NCI-H1417 (cell line): Measurements from ENCODE around the gene GCN1.

Source experiments
- DNase-seq, 3 experiments: peaks; one replicate each; lab custom pipeline; 2025; lab: John Stamatoyannopoulos, UW

The GCN1 gene

DNA sequence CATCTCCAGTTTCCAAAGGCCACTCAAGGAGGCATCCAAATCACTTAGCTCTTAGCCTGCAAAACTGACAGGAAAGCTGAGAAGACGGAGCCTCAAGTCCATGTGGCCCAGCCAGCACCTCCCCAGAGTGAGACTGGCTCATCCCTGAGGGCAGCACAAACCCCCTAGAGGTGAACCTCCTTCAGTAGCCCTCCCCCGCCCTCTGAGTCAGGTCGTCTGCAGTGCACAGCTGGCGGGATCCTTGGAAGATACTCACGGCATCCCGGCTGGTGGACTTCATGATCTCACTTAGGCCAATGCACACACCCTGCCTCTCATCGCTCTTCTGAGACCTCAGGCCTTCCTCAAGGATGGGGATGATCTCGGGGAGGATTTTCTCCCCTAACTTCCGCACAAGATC is 53.9 kb downstream of the GCN1 start:
- DNase-seq, result no peak

DNA sequence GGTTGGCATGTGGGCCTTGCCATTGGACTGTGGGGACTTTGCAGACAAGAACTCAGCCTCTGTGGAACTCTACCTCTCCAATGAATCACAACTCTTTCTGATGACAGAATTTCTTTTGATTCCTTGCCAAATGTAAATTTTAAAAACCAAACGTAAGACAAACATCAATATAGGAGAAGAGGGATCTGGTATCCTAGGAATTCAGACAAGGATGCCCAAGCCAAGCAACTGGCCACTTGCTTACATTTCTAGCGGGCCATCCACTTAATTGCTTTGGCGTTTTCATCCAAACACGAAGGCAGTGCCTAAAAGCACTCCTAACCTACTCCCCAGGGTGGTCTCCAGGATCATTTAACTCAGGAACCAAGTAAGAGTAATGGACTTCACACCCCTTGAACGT is 54.6 kb downstream of the GCN1 start:
- DNase-seq, result peak in 1 of 3 experiments; percentile 20

DNA sequence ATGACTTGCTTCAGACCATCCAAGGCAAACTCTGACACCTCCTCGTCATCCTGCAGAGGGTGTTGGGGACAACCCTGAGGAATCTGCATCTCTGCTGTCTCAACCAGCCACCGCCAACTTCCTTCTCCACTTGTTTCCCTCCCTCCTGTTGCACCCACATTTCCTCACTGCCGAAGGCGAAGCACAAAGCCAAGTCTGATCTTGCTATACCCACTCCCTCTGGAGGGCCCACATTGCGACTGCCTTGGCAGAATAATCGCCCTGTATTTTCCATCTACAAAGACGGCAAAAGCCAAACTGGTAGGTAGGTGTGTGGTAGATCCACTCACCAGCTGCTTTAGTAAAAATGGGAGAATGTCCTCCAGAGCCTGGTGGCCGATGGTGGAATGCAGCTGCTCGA is 56.1 kb downstream of the GCN1 start:
- DNase-seq, result no peak

DNA sequence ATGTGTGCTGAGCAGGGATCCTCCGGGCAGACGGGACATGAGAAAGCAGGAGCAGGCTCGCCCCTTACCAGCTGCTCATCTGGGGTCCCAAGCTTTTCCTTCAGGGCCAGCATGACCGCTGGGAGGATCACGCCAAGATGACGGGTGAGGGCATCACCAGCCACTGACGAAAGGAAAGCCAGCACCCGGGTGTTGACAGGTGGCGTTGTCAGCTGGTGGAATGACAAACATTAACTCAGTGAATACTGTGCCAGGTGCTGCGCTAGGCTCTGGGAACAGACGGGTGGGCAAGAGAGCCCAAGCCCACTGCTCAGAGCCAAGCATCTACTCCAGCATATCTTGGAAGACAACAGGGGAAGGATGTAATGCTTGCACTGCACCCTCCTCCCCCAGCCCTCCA is 56.7 kb downstream of the GCN1 start:
- no peak for DNase-seq

DNA sequence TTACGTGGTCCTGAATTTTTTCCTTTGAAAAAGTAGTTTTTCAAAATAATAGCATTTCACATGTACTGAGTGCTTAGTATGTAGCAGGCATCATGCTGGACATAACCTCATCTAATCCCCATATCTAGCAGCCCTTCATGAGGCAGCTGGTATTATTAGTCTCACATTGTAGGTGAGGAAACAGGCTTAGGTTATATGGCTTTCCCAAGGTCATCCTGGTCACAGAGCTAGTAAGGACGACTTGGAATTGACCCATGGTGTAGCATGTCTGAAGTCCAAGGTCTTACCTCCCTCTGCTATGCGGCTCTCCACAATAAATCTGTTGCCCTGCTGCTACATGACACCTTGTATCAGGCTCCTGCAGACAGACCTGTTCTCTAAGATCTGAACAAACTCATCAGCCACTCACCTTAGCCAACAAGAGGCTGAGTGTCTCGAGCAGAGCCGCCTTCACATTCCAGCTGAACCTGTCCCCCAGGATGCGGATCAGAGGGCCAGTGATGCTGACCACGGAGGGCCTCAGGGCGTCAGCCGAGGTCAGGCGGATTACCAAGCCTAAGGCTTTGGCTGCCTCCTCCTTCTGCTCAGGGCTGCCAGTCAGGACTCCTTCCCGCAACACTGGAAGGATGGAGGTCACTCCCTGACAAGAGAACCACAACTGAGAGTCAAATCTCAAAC is 58.3 kb downstream of the GCN1 start:
- no peak for DNase-seq

DNA sequence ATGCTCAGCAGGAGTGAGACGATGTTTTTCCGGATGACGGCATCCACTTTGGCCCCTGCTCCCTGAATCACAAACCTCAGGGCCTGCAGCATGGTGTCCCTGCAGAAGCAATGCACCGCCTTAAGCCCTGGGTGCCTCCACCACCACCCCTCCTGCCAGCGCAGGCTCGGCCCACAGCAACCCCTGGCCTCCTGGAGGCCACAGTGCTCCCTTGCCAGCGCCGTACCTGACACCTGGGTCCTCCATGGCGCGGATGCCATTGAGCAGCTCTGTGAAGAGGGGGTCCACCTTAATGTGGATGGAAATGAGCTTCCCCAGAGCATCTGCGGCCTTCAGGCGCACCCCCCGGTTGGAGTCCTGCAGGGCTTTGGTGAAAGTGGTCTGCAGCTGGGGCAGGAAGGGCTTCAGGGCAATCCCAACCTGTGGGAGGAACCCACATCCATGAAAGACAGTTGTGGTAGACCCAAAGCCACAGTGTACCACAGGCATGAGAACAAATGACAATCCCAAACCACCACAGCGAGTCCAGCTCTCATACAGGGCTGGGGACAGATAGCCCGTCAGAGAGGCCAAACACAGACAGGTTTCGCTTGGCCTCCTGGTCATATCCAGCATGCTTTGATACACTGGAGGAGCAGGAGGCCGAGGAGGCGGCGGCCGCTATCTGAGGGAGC is 60.1 kb downstream of the GCN1 start:
- DNase-seq, result no peak

DNA sequence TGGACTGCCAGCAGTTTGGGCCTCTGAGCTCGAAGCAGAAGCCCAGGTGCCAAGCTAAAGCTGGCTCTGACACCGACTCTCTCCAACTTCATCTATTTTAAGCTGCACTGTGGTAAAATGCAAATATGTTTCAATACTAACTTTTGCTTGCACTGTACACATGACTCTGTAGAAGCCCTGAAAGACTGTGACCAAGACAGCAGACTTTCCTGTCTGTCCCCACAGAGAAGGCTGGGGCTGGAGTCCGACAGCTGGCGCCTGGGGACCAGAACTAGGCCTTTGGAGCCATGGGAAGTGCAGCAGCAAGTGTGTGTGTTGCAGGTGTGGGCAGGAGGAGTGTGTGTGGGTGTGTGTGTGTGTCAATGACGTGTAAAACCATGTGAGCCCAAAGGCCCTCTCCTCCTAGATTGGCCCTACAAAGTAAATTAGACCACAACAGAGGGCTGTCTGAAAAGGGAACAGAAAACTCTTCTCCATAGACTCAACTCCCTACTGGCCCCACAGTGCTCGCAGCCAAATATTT is 61.6 kb downstream of the GCN1 start:
- DNase-seq, result no peak

DNA sequence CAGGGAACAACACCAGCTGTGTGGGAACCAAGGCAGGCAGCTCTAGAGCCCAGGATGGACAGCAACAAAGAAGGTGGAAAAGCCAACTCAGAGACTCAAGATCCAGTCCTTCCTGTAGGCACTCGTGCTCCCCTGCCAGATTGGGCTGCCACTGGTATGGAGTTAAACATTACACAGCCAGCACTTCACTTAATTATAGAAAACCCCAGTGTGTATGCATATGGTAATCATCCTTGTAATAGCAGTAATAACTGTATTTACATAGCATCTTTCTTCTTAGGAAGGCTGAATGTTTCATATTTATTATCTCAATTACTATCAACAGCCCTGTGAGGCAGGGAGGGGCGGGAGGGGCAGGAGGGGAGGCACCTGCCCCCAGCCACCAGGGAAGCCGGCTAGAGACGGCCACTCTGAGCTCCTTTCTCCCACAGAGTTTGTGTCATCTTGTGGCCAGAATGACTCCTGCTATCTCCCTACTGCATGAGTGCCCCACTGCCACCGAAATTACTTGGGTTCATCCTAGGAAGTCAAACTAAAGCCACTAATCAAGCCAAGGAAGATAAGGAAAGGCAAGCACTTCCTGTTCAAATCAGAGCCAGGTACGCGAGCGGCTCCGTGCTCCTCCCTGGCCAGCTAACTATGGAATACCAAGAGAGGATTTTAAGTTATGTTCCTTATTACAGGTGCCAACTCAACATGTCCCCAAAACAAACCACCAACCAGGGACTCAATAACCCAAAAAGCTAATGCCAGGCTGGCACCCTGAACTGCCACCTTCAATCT is 62.3 kb downstream of the GCN1 start:
- DNase-seq, result peak in 1 of 3 experiments; percentile 47

DNA sequence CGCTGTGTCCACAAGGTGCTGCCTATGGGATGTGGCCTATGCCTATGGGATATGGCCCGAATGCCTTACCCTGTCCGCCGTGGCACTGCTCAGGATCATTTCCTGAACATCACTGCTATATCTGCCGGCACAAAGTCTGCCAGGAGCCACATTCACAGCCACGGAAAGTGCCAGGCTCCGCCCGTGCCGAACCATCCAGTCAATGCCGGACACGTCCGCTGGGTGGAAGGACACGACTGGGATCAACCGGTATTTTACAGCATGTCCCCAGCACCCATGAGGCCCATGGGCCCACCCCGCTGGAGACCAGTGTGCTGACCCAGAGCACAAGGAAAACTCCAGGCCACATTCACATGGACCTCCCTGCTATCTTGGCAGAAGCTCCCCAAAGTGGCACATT is 63.4 kb downstream of the GCN1 start:
- no peak for DNase-seq

DNA sequence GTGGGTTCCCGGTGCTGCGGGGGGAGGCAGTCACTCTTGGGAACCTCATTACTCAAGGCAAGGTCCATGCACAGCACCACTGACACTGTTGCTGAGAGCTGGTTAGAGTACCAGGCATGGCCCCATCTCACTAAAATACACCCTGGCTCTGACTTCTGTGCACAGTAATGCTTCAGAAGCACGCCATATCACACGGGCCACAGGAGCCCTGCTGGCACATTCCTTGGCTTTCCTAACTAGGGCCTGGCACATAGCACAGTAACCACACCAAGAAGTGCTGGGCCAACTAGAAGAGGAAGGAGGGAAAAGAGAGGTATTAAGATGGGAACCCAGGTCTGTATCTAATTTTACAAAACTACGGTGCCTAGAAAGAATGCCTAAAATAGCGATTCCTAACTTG is 64.5 kb downstream of the GCN1 start:
- DNase-seq, result no peak

DNA sequence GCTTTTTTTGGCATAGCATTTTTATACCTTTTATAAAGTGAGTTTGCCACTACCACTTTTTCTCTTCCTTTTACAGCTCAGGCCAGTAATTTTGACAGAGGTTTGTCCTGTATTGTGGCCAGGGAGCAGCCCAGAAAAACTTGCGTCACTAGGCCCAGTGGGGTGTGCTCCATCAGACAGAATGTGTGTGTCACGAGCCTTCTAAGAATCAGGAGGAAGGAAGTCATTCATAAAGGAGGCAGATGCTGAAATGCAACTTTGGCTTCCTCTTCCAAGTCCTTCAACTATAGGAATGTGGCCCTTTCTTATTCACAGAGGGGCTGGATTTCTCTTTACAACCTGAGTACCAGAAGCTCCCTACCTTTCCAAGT is 67.9 kb downstream of the GCN1 start:
- no peak for DNase-seq

DNA sequence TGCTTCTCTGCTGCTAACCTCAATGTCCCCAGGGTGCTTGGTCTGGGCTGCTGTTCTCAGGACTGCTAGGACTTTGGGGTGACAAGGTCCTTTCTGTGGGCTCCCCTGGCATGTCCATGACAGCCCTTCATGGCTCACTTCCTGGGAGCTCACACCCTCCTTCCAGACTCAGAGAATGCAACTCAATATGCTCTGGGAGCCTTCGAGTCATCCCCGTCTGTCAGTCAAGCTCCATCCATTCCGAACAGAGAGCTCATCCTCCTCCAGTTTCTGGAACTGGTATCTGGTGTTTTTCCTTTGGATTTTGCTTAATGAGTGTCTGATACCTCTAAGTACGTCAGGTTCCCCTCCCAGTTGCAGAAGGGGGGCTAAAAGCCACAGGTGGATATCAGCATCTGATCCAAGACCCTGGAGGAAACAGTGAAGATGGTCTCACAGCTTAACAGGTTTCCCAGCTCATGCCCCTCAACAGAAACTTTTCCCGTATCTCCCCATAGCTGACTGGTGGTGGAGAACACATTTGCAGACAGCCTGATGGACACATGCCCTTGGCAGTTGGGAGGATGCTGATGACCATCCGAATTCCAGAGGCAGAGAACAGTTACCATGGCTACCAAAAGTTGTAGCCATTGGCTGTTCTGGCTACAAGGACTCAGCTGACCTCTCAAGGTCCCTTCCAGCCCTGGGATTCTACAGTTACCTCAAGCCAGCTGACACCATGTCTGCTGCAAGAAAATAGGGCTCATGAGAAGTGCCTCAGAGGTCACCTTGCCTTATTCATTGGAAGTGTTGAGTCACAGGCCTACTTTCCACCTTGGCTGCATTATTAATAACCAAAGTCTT is 68.5 kb downstream of the GCN1 start:
- DNase-seq, result no peak

DNA sequence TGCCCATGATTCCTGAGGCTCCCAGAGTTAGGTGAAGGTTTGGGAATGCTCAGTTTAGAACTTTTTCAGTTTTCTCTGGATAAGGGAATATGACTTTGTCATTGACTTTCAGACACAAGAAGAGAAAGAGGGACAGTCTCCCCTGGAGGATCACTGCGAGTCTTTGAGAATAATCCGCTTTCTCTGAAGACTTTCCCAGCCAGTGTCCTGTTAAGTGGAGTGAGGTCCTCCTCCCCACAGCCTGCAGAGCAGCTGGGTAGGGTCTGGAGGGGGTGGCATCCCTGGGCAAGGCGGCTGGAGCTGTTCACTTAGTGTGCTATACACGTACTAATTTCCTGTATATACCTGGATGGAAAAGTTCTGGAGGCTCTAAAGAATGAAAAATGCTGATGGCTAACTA is 69.5 kb downstream of the GCN1 start:
- DNase-seq, result no peak

DNA sequence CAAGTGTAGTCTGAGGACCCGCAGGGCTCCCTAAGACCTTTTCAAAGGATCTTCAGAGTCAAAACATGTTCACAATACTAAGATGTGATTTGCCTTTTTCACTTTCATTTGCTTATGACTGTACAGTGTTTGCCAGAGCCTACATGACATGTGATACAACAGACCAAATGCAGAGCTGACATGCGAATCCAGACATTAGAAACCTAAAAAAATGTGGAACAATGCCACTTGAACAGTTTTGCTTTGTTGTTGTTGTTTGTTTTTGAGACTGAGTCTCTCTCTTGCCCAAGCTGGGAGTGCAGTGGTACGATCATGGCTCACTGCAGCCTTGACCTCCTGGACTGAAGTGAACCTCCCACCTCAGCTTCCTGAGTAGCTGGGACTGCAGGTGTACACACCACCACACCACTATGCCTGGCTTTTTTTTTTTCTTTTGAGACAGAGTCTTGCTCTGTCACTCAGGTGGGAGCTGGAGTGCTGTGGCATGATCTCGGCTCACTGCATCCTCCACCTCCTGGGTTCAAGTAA is 72.7 kb downstream of the GCN1 start:
- no peak for DNase-seq

DNA sequence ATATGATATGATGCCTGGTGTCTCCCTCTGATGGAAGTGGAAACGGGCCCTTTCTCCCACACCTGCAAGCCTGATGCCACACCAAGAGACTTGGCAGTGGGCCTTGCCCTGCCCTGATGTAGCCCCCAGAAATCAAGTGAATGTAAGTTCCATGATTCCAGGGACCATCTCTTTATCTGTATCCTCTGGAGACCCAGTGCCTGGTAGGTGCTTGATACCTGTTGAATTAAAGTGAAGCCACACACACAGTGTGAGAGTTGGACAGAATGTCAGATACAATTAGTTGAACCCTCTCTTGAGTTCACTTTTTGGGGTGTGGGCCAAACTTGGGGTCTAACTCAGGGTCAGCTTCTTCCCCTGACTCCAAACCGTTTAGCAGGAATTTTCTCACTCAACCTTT is 73.2 kb downstream of the GCN1 start:
- DNase-seq, result no peak

DNA sequence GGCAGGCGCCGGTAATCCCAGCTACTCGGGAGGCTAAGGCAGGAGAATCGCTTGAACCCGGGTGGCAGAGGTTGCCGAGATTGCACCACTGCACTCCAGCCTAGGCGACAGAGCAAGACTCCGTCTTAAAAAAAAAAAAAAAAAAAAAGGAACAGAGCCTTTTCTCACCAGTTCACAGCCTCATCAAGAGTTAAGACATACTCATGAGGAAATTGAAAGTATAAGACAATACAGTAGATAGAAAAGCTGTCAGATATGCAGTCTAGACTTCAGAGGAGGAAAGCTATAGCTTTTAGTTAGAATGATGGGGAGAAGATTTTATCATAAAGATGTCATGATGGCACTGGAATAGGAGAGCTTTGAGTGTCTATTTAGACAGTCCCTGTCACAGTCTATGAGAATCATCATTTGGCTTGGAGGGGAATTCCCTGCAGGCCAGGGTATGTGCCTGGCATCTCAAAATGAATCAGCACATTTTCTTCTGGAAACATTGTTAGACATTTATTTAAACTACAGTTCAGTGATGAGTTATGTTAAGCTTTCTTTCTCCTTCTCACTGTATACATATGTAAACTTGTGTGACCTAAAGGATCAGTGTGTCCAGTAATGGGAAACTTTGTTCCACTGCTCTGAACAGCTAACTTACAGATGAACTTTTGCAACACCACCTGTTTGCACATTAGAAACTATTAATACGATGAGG is 75.1 kb downstream of the GCN1 start:
- DNase-seq, result no peak

DNA sequence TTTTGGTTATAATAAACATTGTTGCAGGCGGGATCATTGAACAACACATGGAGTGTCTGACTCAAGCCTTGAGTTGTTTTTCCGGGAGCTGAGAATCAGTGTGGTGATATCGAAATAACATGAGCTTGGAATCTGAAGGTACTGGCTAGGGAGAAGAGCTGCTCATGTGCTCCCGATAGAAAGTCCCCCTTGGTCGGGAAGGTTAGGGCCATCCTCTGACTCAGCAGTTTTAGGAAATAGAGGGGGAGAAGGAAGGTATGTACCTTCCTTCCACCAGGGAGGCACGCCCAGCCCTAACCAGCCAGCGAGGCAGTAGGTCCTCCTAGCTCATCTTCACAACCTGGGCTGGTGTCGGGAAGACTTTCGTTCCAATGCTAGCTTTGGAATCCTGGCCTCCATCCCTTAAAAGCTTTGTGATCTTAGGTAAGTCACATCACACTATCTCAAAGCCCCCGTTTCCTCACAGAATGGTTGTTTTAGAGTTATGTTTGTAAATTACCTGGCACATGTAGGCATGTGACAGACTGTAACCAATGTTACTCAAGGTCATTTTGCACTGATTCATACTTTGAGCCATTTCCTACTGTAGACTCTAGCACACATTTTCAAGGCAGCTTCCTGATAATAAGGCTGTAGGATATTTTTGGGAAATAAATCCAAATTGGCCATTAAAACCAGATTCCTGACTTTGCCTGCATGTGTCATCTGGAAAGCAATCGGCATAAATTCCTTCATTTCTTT is 76.0 kb downstream of the GCN1 start:
- peak in 1 of 3 experiments; percentile 41 for DNase-seq

DNA sequence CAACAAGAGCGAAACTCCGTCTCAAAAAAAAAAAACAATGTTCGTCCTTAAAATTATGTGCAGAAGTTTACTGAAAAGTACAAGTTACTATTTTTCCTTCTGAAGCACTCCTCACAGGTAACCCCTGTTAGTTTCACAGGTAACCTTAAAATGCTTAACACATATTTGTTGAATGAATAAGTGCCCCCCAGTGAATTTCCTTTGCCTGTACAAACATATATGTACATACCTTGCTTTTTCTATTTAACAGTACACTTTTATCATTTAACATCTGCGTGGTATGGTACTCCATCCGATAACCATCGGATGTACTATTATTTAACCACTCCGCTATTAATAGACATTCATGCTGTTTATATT is 76.6 kb downstream of the GCN1 start:
- DNase-seq, result no peak

DNA sequence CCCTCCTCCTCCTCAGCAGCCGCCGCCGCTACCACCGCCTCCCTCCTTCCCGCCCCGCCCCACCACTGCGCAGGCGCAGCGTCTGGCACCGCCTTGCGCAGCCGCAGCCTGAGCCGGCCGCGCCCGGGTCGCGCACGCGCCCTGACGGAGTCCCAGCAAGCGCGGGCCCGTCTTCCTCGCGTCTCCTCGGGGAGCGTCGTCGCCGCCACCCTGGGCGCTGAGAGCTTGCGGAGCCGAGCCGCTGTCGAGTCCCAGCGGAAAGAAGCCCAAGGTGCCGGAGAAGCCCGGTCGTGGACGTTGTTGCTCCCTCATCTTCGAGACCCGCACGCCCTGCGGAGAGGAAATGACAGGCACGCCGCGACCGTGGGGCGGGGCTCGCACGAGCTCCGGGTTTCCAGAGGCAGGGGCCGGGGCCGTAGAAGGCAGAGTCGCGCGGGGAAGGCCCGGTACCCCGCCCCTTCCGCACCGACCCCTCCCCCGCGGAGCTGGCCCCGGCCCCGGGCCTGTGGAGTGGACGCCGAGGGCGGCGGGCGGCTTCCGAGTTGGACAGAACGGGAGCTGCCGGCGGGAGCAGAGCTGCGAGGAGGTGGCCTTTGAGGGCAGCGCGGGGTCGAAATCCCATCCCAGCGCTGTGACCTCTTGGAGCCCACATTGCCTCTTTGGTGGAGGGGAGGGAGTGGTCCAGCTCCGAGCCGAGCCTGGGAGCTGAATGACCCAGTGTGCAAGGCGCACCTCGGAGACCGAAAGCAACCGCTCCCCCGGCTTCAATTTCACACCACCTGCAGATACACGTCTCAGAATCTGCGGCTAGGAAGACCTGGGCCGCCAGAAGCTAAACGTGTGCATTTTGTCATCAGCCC is 77.5 kb downstream of the GCN1 start:
- DNase-seq, result peak; percentile 97 to 98 (median 98)

DNA sequence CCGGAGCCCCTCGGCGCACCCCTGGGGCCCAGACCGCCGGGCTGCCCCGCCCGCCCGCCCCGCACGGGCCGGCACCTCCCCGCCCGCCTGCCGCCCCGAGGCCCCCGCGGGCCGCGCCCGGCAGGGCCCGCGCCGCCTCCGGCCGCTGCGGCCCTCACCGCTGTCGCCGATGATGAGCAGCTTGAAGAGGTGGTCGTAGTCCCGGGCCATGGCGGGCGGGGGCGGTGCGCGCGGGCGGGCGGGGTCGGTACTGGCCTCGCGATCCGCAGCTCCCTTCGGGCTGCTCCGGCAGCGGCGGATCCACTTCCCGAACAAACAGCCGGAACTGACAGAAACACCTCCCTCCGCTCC is 78.1 kb downstream of the GCN1 start, which contains the start of gene RAB35:
TSS of gene RAB35 (minus strand) at position 313 of the 351 bp plus-strand sequence. CDS start at position 210, 103 bp downstream.
- no peak for DNase-seq
